Trophoblast cell (in vitro differentiated cells and primary cell): Measurements from ENCODE around the gene ANXA10.

Experiments used
- DNase-seq, 2 donors: peaks; one replicate each; pipeline ENCODE4 v3.0.0-alpha.2; 2016
- H2AFZ ChIP-seq: 2 replicates; pipeline ENCODE4 v1.6.1; 2013; ENCODE audit warnings: low read length, moderate library complexity, mild to moderate bottlenecking; ENCODE audit not compliant: insufficient read depth, poor library complexity
- H2AK5ac ChIP-seq: 2 replicates; pipeline ENCODE4 v1.6.1; 2013; ENCODE audit warnings: mild to moderate bottlenecking, low read length
- H2BK120ac ChIP-seq: 2 replicates; pipeline ENCODE4 v1.6.1; 2013; ENCODE audit warnings: low read length, mild to moderate bottlenecking, moderate library complexity; ENCODE audit not compliant: insufficient read depth, poor library complexity
- H2BK12ac ChIP-seq: 2 replicates; pipeline ENCODE4 v1.6.1; 2013; ENCODE audit warnings: mild to moderate bottlenecking, low read length, moderate library complexity
- H2BK5ac ChIP-seq: 2 replicates; pipeline ENCODE4 v1.6.1; 2013; ENCODE audit warnings: low read length, low read depth, moderate library complexity, mild to moderate bottlenecking; ENCODE audit not compliant: poor library complexity
- H3K14ac ChIP-seq: 2 replicates; pipeline ENCODE4 v1.6.1; 2013; ENCODE audit warnings: mild to moderate bottlenecking, low read length
- H3K18ac ChIP-seq: 2 replicates; pipeline ENCODE4 v1.6.1; 2013; ENCODE audit warnings: mild to moderate bottlenecking, low read length
- H3K23ac ChIP-seq: 2 replicates; pipeline ENCODE4 v1.6.1; 2013; ENCODE audit warnings: low read length
- H3K27ac ChIP-seq: 2 replicates; pipeline ENCODE4 v1.5.1; 2013; ENCODE audit warnings: low read depth, mild to moderate bottlenecking, inconsistent platforms, low read length, moderate library complexity
- H3K27me3 ChIP-seq: 2 replicates; pipeline ENCODE4 v1.6.1; 2013; ENCODE audit warnings: inconsistent platforms, mild to moderate bottlenecking, low read length, moderate library complexity; ENCODE audit not compliant: insufficient read depth
- H3K36me3 ChIP-seq, 2 experiments: 1 replicate in 1 of 2; 2 replicates in 1 of 2; pipeline ENCODE4 v1.6.1; 2013; ENCODE audit warnings: low read length in 2 of 2, mild to moderate bottlenecking in 2 of 2, moderate library complexity in 1 of 2; ENCODE audit not compliant: insufficient read depth in 2 of 2, control insufficient read depth in 1 of 2
- H3K4ac ChIP-seq: 2 replicates; pipeline ENCODE4 v1.6.1; 2013; ENCODE audit warnings: low read depth, mild to moderate bottlenecking, low read length, moderate library complexity
- H3K4me1 ChIP-seq, 2 experiments: 1 replicate in 1 of 2; 2 replicates in 1 of 2; pipeline ENCODE4 v1.6.1; 2013; ENCODE audit warnings: low read length in 2 of 2, mild to moderate bottlenecking in 2 of 2, moderate library complexity in 1 of 2; ENCODE audit not compliant: insufficient read depth in 2 of 2, control insufficient read depth in 1 of 2
- H3K4me2 ChIP-seq: 2 replicates; pipeline ENCODE4 v1.6.1; 2013; ENCODE audit warnings: inconsistent platforms, mild to moderate bottlenecking, low read length, moderate library complexity
- H3K4me3 ChIP-seq: 2 replicates; pipeline ENCODE4 v1.5.1; 2013; ENCODE audit warnings: mild to moderate bottlenecking, low read depth, low read length, inconsistent platforms
- H3K79me1 ChIP-seq: one replicate; pipeline ENCODE4 v1.6.1; 2013; ENCODE audit warnings: low read length
- H3K79me2 ChIP-seq: 2 replicates; pipeline ENCODE4 v1.6.1; 2013; ENCODE audit warnings: low read length, mild to moderate bottlenecking; ENCODE audit not compliant: control insufficient read depth, insufficient read depth, poor library complexity
- H3K9ac ChIP-seq: 2 replicates; pipeline ENCODE4 v1.6.1; 2013; ENCODE audit warnings: mild to moderate bottlenecking, low read length
- H3K9me3 ChIP-seq: 2 replicates; pipeline ENCODE4 v1.6.1; 2013; ENCODE audit warnings: low read depth, mild to moderate bottlenecking, control low read depth, inconsistent platforms, low read length; ENCODE audit not compliant: insufficient read depth
- H4K12ac ChIP-seq: 2 replicates; pipeline ENCODE4 v1.6.1; 2013; ENCODE audit warnings: low read depth, mild to moderate bottlenecking, low read length, moderate library complexity
- H4K8ac ChIP-seq: 2 replicates; pipeline ENCODE4 v1.6.1; 2013; ENCODE audit warnings: low read depth, mild to moderate bottlenecking, low read length, moderate library complexity
- H4K91ac ChIP-seq: one replicate; pipeline ENCODE4 v1.6.1; 2013; ENCODE audit warnings: low read depth, mild to moderate bottlenecking, low read length, moderate library complexity
- WGBS: extraction: QIAGEN DNeasy Blood & Tissue Kit; methylation state at CpG from one replicate; pipeline ENCODE4 v1.1.7; 2013; ENCODE audit warnings: missing lambda C conversion rate; ENCODE audit not compliant: insufficient read length, insufficient coverage; ENCODE audit errors: extremely low coverage; 5-methylcytosine and 5-hydroxymethylcytosine counted together

Gene ANXA10

GRCh38 chr4:168071304-168071703 is 21.0 kb upstream of the ANXA10 start:
- no peak for DNase-seq
- Histone ChIP-seq H2BK5ac (no peak overlapping the region), H2AFZ (no peak overlapping the region), H3K9me3 (no peaks in the 10 kb centered on the region), H3K14ac (no peak overlapping the region), H2BK12ac (no peak overlapping the region), H3K4me2 (no peak overlapping the region), H3K27me3 (no peaks in the 10 kb centered on the region), H3K18ac (no peak overlapping the region), H3K79me2 (no peaks in the 10 kb centered on the region), H3K23ac (no peak overlapping the region), H4K8ac (no peak overlapping the region), H2AK5ac (no peak overlapping the region), H3K4ac (no peak overlapping the region), H2BK120ac (no peak overlapping the region), H3K4me3 (no peak overlapping the region), H3K4me1 (no peaks in the 10 kb centered on the region), H3K27ac (no peak overlapping the region), H4K91ac (no peak overlapping the region), H3K9ac (no peak overlapping the region), H3K36me3 (no peaks in the 10 kb centered on the region), H4K12ac (no peak overlapping the region), H3K79me1 (no peaks in the 10 kb centered on the region)
- WGBS = no CpG with 5 or more reads among the region's 2 CpGs

GRCh38 chr4:168074861-168075260 is 17.5 kb upstream of the ANXA10 start:
- no peak overlapping the region for H2BK12ac ChIP-seq
- no peaks in the 10 kb centered on the region for H3K4me1 ChIP-seq
- H3K4ac ChIP-seq = no peak overlapping the region

GRCh38 chr4:168076989-168077725 is 15.2 kb upstream of the ANXA10 start:
- Histone ChIP-seq H3K79me1 (no peaks in the 10 kb centered on the region), H2BK5ac (no peak overlapping the region)

More at GRCh38 chr4:168074861-168075260, 17.5 kb upstream of the ANXA10 start:
- H2AFZ ChIP-seq = no peak overlapping the region
- H3K14ac ChIP-seq = no peak overlapping the region
- no peak overlapping the region for H3K4me3 ChIP-seq
- H3K36me3 ChIP-seq = no peaks in the 10 kb centered on the region
- H3K4me2 ChIP-seq = no peak overlapping the region
- no peak overlapping the region for H3K27ac ChIP-seq
- no peak overlapping the region for H4K8ac ChIP-seq
- H2AK5ac ChIP-seq = no peak overlapping the region
- H3K79me1 ChIP-seq = no peaks in the 10 kb centered on the region
- H2BK5ac ChIP-seq = no peak overlapping the region
- no peak overlapping the region for H3K23ac ChIP-seq
- H3K27me3 ChIP-seq = no peaks in the 10 kb centered on the region
- no peaks in the 10 kb centered on the region for H3K9me3 ChIP-seq
- no peak overlapping the region for H3K9ac ChIP-seq
- WGBS = no CpG with 5 or more reads among the region's 4 CpGs
- H4K91ac ChIP-seq = no peak overlapping the region
- H3K79me2 ChIP-seq = no peaks in the 10 kb centered on the region
- H2BK120ac ChIP-seq = no peak overlapping the region
- DNase-seq = no peak
- no peak overlapping the region for H3K18ac ChIP-seq
- no peak overlapping the region for H4K12ac ChIP-seq

GRCh38 chr4:168077726-168078239 is 14.6 kb upstream of the ANXA10 start:
- Histone ChIP-seq H3K36me3 (no peaks in the 10 kb centered on the region), H3K79me2 (no peaks in the 10 kb centered on the region), H3K4me1 (no peaks in the 10 kb centered on the region), H3K27me3 (no peaks in the 10 kb centered on the region), H3K14ac (no peak overlapping the region), H3K4me2 (no peak overlapping the region), H3K4ac (no peak overlapping the region), H4K12ac (no peak overlapping the region), H2BK5ac (no peak overlapping the region), H3K9me3 (no peaks in the 10 kb centered on the region), H4K8ac (no peak overlapping the region), H4K91ac (no peak overlapping the region), H2AK5ac (no peak overlapping the region), H3K18ac (no peak overlapping the region), H3K79me1 (no peaks in the 10 kb centered on the region), H3K4me3 (no peak overlapping the region), H3K27ac (no peak overlapping the region), H2BK120ac (no peak overlapping the region), H3K23ac (no peak overlapping the region), H2AFZ (no peak overlapping the region), H3K9ac (no peak overlapping the region), H2BK12ac (no peak overlapping the region)
- DNase-seq = no peak
- WGBS = no CpG with 5 or more reads among the region's 5 CpGs

More at GRCh38 chr4:168076989-168077725, 15.2 kb upstream of the ANXA10 start:
- Histone ChIP-seq H3K36me3 (no peaks in the 10 kb centered on the region), H3K9me3 (no peaks in the 10 kb centered on the region), H4K12ac (no peak overlapping the region), H3K4me1 (no peaks in the 10 kb centered on the region), H3K4ac (no peak overlapping the region), H2AK5ac (no peak overlapping the region), H4K8ac (no peak overlapping the region), H3K9ac (no peak overlapping the region), H3K4me2 (no peak overlapping the region), H4K91ac (no peak overlapping the region), H3K79me2 (no peaks in the 10 kb centered on the region), H2BK120ac (no peak overlapping the region), H3K27me3 (no peaks in the 10 kb centered on the region), H3K23ac (no peak overlapping the region), H3K4me3 (no peak overlapping the region), H3K18ac (no peak overlapping the region), H3K14ac (no peak overlapping the region), H2BK12ac (no peak overlapping the region), H3K27ac (no peak overlapping the region), H2AFZ (no peak overlapping the region)
- WGBS = no CpG with 5 or more reads among the region's 2 CpGs
- peak; percentile 58 to 87 for DNase-seq
